ENCODE measurements around the gene LTBP3. TPM values are rescaled to one million over a fixed set of nuclear protein-coding genes. Genes with fewer than 3 reads are reported as not detected.

LTBP3 gene
- total and polyA plus RNA-seq, 2 of the 13 experiments (the other 11 are each of a cell fraction or from before 2014, with no cell fraction given), result 12.2 to 68.1 TPM

DNA sequence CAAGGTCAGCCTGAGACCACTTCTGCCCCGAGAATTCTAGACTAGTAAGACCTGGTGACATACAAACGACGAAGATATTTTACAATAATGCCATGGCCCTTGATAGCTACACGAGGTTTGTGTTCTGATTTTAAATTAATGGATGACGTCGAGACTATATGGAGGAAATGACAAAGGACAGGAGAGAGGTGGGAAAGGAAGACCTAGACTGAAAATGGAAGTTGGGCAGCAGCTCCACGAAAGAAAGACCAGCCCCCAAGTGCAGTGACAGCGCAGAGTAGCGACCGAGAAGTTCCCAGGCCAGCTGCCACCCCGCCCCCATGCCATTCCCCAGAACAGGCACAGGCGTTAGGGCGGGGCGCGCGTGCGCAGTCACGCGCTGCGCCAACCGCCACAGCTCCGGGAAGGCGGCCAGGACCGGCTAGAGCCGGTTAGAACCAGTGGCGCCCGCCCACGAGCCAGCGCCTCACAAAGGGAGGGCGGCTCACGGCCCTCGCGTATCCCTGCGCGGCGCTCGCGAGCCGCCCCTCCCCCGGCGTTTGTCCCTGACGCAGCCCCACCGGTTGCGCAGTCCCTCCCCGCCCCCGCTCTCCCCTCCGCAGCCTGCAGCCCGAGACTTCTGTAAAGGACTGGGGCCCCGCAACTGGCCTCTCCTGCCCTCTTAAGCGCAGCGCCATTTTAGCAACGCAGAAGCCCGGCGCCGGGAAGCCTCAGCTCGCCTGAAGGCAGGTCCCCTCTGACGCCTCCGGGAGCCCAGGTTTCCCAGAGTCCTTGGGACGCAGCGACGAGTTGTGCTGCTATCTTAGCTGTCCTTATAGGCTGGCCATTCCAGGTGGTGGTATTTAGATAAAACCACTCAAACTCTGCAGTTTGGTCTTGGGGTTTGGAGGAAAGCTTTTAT, 60.8 kb downstream of the LTBP3 start:
- peaks cover 48% of the 10 kb centered on the region for H3K79me2 ChIP-seq (ENCODE audit: insufficient read depth, low read length)
- no peak; the same call in 1 of the 2 replicates for TF ChIP-seq THAP7 (CRISPR knock-in tag; IDR thresholded peaks at IDR 0.05)
- no peak for TF ChIP-seq SRSF9 (IDR thresholded peaks at IDR 0.05; ENCODE audit: borderline replicate concordance, insufficient read depth, low read depth, low read length, poor library complexity, severe bottlenecking)
- no peak for TF ChIP-seq JUNB (CRISPR knock-in tag; IDR thresholded peaks at IDR 0.05; ENCODE audit: borderline replicate concordance)
- TF ChIP-seq HOXA5 (CRISPR knock-in tag; IDR thresholded peaks at IDR 0.05), result peak; percentile 83; the same call in 1 of the 2 replicates
- peak; percentile 81; the same call in 1 of the 2 replicates for TF ChIP-seq MEIS1 (CRISPR knock-in tag; IDR thresholded peaks at IDR 0.05; ENCODE audit: borderline replicate concordance)
- TF ChIP-seq HNF1B (CRISPR knock-in tag; IDR thresholded peaks at IDR 0.05), result peak; percentile 83
- no peak for TF ChIP-seq CC2D1A (CRISPR knock-in tag; IDR thresholded peaks at IDR 0.05)
- TF ChIP-seq SAP130 (CRISPR knock-in tag; IDR thresholded peaks at IDR 0.05; ENCODE audit: low read depth), result peak; percentile 96
- TF ChIP-seq SP1 (IDR thresholded peaks at IDR 0.05), result no peak
- peak; percentile 78; the same call in 1 of the 2 replicates for TF ChIP-seq SP1 (CRISPR knock-in tag; IDR thresholded peaks at IDR 0.05)
- peak; percentile 67; the same call in 1 of the 2 replicates for TF ChIP-seq ZNF747 (CRISPR knock-in tag; IDR thresholded peaks at IDR 0.05; ENCODE audit: borderline replicate concordance)
- TF ChIP-seq MED1 (CRISPR knock-in tag; IDR thresholded peaks at IDR 0.05), result peak; percentile 94
- TF ChIP-seq TOPORS (CRISPR knock-in tag; IDR thresholded peaks at IDR 0.05), result no peak
- no peak; the same call in 1 of the 2 replicates for TF ChIP-seq CENPBD1 (CRISPR knock-in tag; IDR thresholded peaks at IDR 0.05; ENCODE audit: borderline replicate concordance, low read depth)
- no peak for TF ChIP-seq SYNCRIP (IDR thresholded peaks at IDR 0.05; ENCODE audit: insufficient read depth, low read depth, low read length)
- TF ChIP-seq CREB1 (IDR thresholded peaks at IDR 0.05), result peak; percentile 60; the same call in 1 of the 2 replicates
- no peak for TF ChIP-seq CREB1 (CRISPR knock-in tag; IDR thresholded peaks at IDR 0.05)
- peak; percentile 56; the same call in 1 of the 2 replicates for TF ChIP-seq PITX1 (CRISPR knock-in tag; IDR thresholded peaks at IDR 0.05)
- 0 out of 2 replicates have a peak, but pooled peaks have one; percentile 29 for TF ChIP-seq ZIK1 (CRISPR knock-in tag; IDR thresholded peaks at IDR 0.05; ENCODE audit: borderline replicate concordance, low read depth)
- TF ChIP-seq, protein P1, sequence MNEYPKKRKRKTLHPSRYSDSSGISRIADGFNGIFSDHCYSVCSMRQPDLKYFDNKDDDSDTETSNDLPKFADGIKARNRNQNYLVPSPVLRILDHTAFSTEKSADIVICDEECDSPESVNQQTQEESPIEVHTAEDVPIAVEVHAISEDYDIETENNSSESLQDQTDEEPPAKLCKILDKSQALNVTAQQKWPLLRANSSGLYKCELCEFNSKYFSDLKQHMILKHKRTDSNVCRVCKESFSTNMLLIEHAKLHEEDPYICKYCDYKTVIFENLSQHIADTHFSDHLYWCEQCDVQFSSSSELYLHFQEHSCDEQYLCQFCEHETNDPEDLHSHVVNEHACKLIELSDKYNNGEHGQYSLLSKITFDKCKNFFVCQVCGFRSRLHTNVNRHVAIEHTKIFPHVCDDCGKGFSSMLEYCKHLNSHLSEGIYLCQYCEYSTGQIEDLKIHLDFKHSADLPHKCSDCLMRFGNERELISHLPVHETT (CRISPR knock-in tag; conservative IDR thresholded peaks at IDR 0.05), result 0 out of 2 replicates have a peak, but pooled peaks have one; percentile 39

More for the DNA sequence above, 60.8 kb downstream of the LTBP3 start:
- peak overlapping the region; percentile 100 for H3K27ac ChIP-seq (ENCODE audit: extremely low read length, insufficient read depth, low read length)
- peaks cover 27% of the 10 kb centered on the region for H4K20me1 ChIP-seq (ENCODE audit: insufficient read depth, low read length)
- no peak for FAIRE-seq
- intact Hi-C loops (cut with micrococcal nuclease; ENCODE audit: unreplicated experiment) (no loop called here), in situ Hi-C loops (cut with HindIII; ENCODE audit: extremely low pct_ligation_motif_present, low pct_unique_long_range_greater_than_20kb) (loop anchor here (5.0 kb wide), 1 partner anchor 75 kb away; the partner anchor contains the start of gene NEAT1)
- H2AFZ ChIP-seq (ENCODE audit: low read length), result no peak overlapping the region
- 3% methylated on average over 10 of the region's 61 CpGs for WGBS (ENCODE audit: low lambda C conversion rate)
- CTCF ChIA-PET (ENCODE audit: low intra/inter-chr PET ratio, low total read pairs), result no interaction called here
- peak overlapping the region; percentile 96 for H3K4me2 ChIP-seq (ENCODE audit: low read depth, low read length)
- H3K27me3 ChIP-seq (ENCODE audit: control insufficient read depth in 1 of 2, insufficient read depth in 2 of 2, low read length in 2 of 2), result no peaks in the 10 kb centered on the region; a peak in 2 of 5 replicates
- no peaks in the 10 kb centered on the region for H3K9me3 ChIP-seq (ENCODE audit: low read length)
- no TSS peak for BruUV-seq (replicated peaks)
- H3K4me3 ChIP-seq (replicated peaks in 1 of 3; ENCODE audit: insufficient read depth in 1 of 3, low read depth in 2 of 3, low read length in 3 of 3), result peak overlapping the region; percentile 85 to 93 (median 89)
- peak; percentile 88 for ATAC-seq
- H3K36me3 ChIP-seq (replicated peaks in 1 of 2; ENCODE audit: control insufficient read depth in 1 of 2, insufficient read depth in 2 of 2, low read length in 2 of 2), result peaks cover 0 to 10% of the 10 kb centered on the region in 2 experiments; a peak in 1 of 5 replicates
- DNase-seq (ENCODE audit: low spot score), result peak; percentile 95
- POLR2A ChIA-PET, result interaction anchor here (0.6 to 27.3 kb wide), 35 partner anchors 9 to 1332 kb away, joined by 3 to 1590 read pairs (median 7); partner anchors contain the start of genes DPF2, NEAT1, PCNX3 and SCYL1
- peaks cover 37% of the 10 kb centered on the region for H3K4me1 ChIP-seq (ENCODE audit: insufficient read depth, low read length)
- H3K9ac ChIP-seq (ENCODE audit: insufficient read depth, low read depth, low read length), result peak overlapping the region; percentile 99
